Ovary (tissue), 9 donors: ENCODE measurements around the gene TRIM66. TPM values are rescaled to one million over a fixed set of nuclear protein-coding genes. Genes with fewer than 3 reads are reported as not detected.

Source experiments
- DNase-seq, 5 donors: peaks; one replicate each; pipeline ENCODE4 v3.0.0-alpha.2; 2019 to 2020
- H3K27ac ChIP-seq, 2 donors: fragments of 200-600 bp; one replicate each; pipeline versions ENCODE4 v1.5.1 to v1.8.0; 2019 to 2022
- H3K27me3 ChIP-seq: fragments of 200-600 bp; one replicate; pipeline ENCODE4 v1.8.0; 2022
- H3K36me3 ChIP-seq: fragments of 200-600 bp; sonication (generic); one replicate; pipeline ENCODE4 v1.5.1; 2019
- H3K4me1 ChIP-seq: one replicate; pipeline ENCODE4 v1.8.1; 2013; ENCODE audit warnings: mild to moderate bottlenecking, moderate library complexity; ENCODE audit not compliant: insufficient read depth
- H3K4me3 ChIP-seq: fragments of 200-600 bp; sonication (generic); one replicate; pipeline ENCODE4 v1.5.1; 2017
- H3K9me3 ChIP-seq, 2 donors: fragments of 200-600 bp in 1 of 2; sonication (generic) in 1 of 2; one replicate each; pipeline versions ENCODE4 v1.5.1 to v1.8.1; 2013 to 2019; ENCODE audit warnings: mild to moderate bottlenecking in 1 of 2, moderate library complexity in 1 of 2
- EP300 ChIP-seq: sonication (generic); formaldehyde crosslinking; IDR thresholded peaks from one replicate; pipeline ENCODE4 v1.6.1; 2017; ENCODE audit warnings: antibody characterized with exemption
- POLR2A ChIP-seq: fragments of 450-650 bp; IDR thresholded peaks from one replicate; pipeline ENCODE4 v1.6.1; 2017; ENCODE audit warnings: antibody characterized with exemption, mild to moderate bottlenecking, moderate library complexity
- WGBS, 3 donors: extraction: QIAGEN DNeasy Blood & Tissue Kit in 1 of 3; methylation state at CpG; one replicate each; pipeline versions ENCODE4 v1.1.5 to v1.1.7; 2013 to 2017; 5-methylcytosine and 5-hydroxymethylcytosine counted together
- intact Hi-C, 4 donors: fragments of 100-400 bp; cut with DNase I; formaldehyde crosslinking; loops; one replicate each; pipeline versions ENCODE4 v1.11.0 to v1.15.1; 2022 to 2023
- polyA plus RNA-seq, 2 donors: library from polyadenylated mRNA; stranded (reverse); fragments of 200-250 nt in 1 of 2; fragments of 350-450 nt in 1 of 2; fragmentation: Illumina TruSeq in 1 of 2; extraction: RNeasy Lipid Tissue Mini Kit (QIAGEN cat#74804) in 1 of 2; gene quantifications; one replicate each; pipeline ENCODE4 v1.2.3, GENCODE V29; 2013 to 2014
- total RNA-seq, 7 donors: library from RNA; depleted of rRNA in 2 of 7; stranded (reverse); fragments of >200 nt in 2 of 7; fragmentation: NEBNext Ultra II Directional in 3 of 7; extraction: Animal tissue kit (Norgen Biotek cat#: 25700) in 3 of 7; gene quantifications; one replicate each; pipeline versions ENCODE4 v1.1.0 to v1.2.4, GENCODE V29; 2016 to 2023
- TF ChIP-seq, protein P1 (sequence below), 3 donors: fragments of 450-650 bp in 2 of 3; fragments of 200-600 bp in 1 of 3; IDR thresholded peaks; one replicate each; pipeline versions ENCODE4 v1.5.1 to v1.8.0; 2016 to 2022; ENCODE audit warnings: antibody characterized with exemption in 3 of 3, mild to moderate bottlenecking in 1 of 3
- donor health status: DM: no; HTN: no; CAD: no; lungs with moderate emphysema.
- donor health status: DM: no; HTN: no; CAD: no.
- donor health status: Bipolar disorder and iron deficiency.
- donor health status: DM: yes; HTN: yes; CAD: no.
- donor health status: DM: no; HTN: no; CAD: no.
- donor health status: DM: yes; HTN: yes; CAD: no.

The TRIM66 gene
- total and polyA plus RNA-seq, 9 donors: 2.3 to 15.4 (median 4.9) TPM

DNA sequence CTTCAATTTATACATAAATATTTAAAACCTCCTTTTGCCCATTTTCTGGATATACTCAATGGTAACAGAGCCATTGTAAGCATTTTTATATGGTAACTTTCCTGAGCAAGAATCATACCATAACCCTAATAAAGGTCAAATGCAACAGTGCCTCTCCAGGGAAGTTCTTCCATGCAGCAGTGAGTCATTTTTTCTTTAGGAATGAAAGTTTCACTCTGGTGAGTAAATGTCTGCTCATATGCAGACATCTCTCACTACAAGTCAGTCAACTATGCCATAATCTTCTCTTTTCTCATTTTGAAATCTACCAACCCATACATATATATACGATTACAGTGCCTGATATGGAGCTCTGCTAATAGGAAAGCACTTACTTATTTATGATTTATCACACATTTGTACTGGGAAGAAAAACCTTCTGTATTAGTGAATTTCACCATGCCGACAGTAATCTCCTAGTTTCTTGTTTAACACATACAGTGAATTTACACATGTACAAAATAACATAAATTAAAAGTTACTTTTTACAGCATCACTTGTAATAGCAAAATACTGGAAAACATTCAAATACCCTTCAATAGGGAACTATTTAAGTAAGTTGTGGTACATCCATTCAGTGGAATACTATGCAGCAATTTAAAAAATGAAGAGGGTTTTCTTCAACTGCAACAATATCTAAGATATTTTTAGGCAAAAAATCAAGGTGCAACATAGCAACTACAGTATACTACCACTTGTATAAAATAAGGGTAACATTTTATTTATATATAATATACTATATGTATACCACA, 104.5 kb downstream of the TRIM66 start:
- 98 to 99% (median 99%) methylated on average over 2 of the region's 2 CpGs for WGBS, 3 donors
- no peak overlapping the region for H3K27ac ChIP-seq
- no peaks in the 10 kb centered on the region for H3K36me3 ChIP-seq
- TF ChIP-seq, protein P1, sequence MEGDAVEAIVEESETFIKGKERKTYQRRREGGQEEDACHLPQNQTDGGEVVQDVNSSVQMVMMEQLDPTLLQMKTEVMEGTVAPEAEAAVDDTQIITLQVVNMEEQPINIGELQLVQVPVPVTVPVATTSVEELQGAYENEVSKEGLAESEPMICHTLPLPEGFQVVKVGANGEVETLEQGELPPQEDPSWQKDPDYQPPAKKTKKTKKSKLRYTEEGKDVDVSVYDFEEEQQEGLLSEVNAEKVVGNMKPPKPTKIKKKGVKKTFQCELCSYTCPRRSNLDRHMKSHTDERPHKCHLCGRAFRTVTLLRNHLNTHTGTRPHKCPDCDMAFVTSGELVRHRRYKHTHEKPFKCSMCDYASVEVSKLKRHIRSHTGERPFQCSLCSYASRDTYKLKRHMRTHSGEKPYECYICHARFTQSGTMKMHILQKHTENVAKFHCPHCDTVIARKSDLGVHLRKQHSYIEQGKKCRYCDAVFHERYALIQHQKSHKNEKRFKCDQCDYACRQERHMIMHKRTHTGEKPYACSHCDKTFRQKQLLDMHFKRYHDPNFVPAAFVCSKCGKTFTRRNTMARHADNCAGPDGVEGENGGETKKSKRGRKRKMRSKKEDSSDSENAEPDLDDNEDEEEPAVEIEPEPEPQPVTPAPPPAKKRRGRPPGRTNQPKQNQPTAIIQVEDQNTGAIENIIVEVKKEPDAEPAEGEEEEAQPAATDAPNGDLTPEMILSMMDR (IDR thresholded peaks at IDR 0.05): no peak
- TF ChIP-seq EP300 (no peak), POLR2A (no peak)
- H3K4me3 ChIP-seq: no peak overlapping the region
- H3K27me3 ChIP-seq: no peaks in the 10 kb centered on the region
- H3K9me3 ChIP-seq: no peaks in the 10 kb centered on the region
- H3K4me1 ChIP-seq: no peaks in the 10 kb centered on the region
- DNase-seq: no peak
- intact Hi-C loops: no loop called here

DNA sequence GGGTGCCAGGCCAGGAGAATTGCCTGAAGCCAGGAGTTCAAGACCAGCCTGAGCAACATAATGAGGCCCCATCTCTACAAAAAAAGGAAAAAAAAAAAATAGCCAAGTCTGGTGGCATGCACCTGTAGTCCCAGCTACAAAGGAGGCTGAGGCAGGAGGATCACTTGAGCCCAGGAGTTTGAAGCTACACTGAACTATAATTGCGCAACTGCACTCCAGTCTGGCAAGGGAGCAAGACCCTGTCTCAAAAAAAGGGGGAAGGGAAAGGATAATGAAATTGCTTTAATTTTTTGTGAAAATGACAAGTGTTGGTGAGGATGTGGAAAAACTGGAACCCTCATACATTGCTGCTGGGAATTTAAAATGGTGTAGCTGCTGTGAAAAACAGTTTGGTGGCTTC, 107.7 kb downstream of the TRIM66 start:
- intact Hi-C loops: no loop called here
- DNase-seq: no peak
- Histone ChIP-seq H3K36me3 (no peaks in the 10 kb centered on the region), H3K27me3 (no peaks in the 10 kb centered on the region), H3K9me3 (no peaks in the 10 kb centered on the region), H3K4me1 (no peaks in the 10 kb centered on the region), H3K4me3 (no peak overlapping the region), H3K27ac (no peak overlapping the region)
- TF ChIP-seq EP300: no peak
- no peak for TF ChIP-seq POLR2A
- TF ChIP-seq, protein P1 (IDR thresholded peaks at IDR 0.05): no peak
- 97 to 100% (median 100%) methylated on average over 1 of the region's 1 CpG for WGBS, 3 donors

DNA sequence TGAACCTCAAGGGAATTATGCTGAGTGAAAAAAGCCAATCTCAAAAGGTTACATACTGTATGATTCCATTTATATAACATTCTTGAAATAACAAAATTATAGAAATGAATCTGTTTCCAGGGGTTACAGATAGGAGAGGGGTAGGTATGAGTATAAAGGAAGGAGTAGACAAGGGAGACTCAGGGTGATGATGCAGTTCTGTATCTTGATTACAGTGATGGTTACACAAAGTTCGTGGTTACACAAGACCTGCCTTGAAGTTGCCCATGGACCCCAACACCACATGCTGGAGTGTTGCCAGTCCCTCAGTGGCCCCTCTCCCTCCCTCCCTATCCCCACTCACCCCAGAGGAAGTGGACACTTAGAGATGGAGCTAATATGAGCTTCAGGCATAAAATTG, 108.7 kb downstream of the TRIM66 start:
- no peaks in the 10 kb centered on the region for H3K4me1 ChIP-seq
- H3K27me3 ChIP-seq: no peaks in the 10 kb centered on the region
- H3K36me3 ChIP-seq: no peaks in the 10 kb centered on the region
- H3K9me3 ChIP-seq: no peaks in the 10 kb centered on the region
- intact Hi-C loops: no loop called here
- no peak for DNase-seq
- H3K4me3 ChIP-seq: no peak overlapping the region
- H3K27ac ChIP-seq: no peak overlapping the region
- 84 to 94% (median 90%) methylated on average over 1 of the region's 1 CpG for WGBS, 3 donors
- TF ChIP-seq, protein P1 (IDR thresholded peaks at IDR 0.05): no peak
- no peak for TF ChIP-seq EP300
- TF ChIP-seq POLR2A: no peak

DNA sequence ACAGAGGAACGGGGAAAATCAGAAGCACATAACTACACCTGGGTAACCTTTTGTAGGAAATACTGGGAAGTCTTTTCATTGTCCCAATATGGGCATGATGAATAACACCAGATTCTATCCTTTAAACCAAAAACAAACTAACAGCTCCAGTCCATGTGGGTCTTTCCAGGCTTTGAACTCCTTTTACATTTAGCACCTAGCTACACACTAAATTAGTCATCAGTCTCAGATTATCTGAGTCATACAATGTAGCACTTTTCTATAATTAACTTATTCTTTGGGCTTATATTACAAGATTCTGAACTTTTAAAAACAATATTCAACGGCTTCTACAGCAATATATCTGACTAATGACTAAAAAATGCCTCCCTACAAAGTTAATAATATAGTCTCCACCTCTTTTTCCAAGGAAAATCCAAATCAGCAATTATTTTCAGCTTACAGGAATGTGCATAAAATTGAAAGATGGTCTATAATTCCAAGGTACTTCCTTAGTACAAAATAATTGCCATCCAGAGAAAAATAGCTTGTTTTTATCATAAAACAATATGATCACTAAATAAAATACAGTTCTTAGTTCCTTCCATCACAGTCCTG, 114.8 kb downstream of the TRIM66 start:
- H3K27ac ChIP-seq: no peak overlapping the region
- no peaks in the 10 kb centered on the region for H3K36me3 ChIP-seq
- H3K4me3 ChIP-seq: no peak overlapping the region
- H3K9me3 ChIP-seq: no peaks in the 10 kb centered on the region
- no peaks in the 10 kb centered on the region for H3K4me1 ChIP-seq
- intact Hi-C loops: loop anchor here (2.0 to 10.0 kb wide), 4 partner anchors 233 to 345 kb away; no protein-coding TSS in a partner anchor
- H3K27me3 ChIP-seq: no peaks in the 10 kb centered on the region
- TF ChIP-seq, protein P1 (IDR thresholded peaks at IDR 0.05): no peak
- TF ChIP-seq POLR2A (no peak), EP300 (no peak)
- no peak for DNase-seq
- 45 to 50% (median 49%) methylated on average over 2 of the region's 2 CpGs for WGBS, 3 donors
